ENCODE results near the gene NAV2. TPM values are rescaled to one million over a fixed set of nuclear protein-coding genes. Genes with fewer than 3 reads are reported as not detected.

The NAV2 gene
- total RNA-seq, 1 donor from 2014 or later, result 33.2 TPM

DNA sequence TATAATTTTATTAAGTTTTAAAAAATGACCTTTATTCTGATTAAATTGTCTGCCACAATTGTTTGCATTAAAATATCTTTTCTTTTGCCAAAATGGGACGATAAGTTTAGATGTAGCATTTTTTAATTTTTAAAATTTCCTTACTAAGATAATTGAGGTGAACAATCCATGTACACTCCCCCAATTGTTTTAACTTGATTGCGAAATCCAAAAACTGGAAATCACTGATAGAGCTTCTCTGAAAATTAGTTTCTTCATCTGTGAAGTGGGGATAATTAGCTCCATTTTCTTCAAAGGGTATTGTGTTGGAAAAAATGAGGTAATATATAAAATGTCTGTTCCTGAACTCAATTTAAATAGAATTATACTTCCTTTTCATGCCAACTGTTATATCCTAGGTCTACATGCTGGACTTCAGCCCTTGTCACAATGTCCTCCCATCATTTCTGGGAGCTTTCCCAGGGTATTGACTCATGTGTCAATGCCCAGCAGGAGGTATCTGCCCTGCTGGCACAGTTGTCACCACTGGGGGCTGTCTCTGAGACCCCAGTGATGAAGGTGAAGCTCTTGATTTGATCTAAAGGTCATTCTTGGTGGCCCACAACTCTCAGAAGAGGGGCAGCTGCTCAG is 28.7 kb upstream of the NAV2 start:
- intact Hi-C loops (cut with DNase I), result no loop called here
- ATAC-seq, result no peak

DNA sequence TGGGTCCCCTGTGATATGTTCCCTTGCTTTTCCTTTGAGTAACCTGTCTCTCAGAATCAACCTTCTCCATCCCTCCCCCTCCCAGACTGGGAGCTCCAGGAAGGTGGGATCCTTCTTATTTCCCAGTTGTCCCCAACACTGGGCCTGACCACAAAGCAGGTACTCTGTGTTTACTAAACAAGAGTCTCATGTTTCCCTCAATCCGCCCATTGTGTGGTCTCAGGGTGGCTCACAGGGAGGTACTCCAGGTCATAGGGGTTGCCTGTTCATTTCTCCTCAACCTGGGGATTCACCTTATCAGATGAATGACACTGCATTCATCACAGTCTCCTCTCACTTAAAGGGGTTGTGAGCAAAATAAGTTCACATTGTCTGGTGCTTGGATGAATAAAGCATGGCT is 26.4 kb upstream of the NAV2 start:
- DNase-seq (ENCODE audit: low spot score), result no peak
- intact Hi-C loops (cut with DNase I), result no loop called here
- ATAC-seq, result no peak

More for the DNA sequence above, 28.7 kb upstream of the NAV2 start:
- DNase-seq (ENCODE audit: low spot score), result no peak

- intact Hi-C loops (cut with DNase I), result no loop called here
- DNase-seq (ENCODE audit: low spot score), result no peak
- ATAC-seq, result no peak
These were observed 25.2 kb upstream of the NAV2 start for GRCh38 chr11:19687392-19687791.

GRCh38 chr11:19689281-19690000 is 23.2 kb upstream of the NAV2 start:
- no peak for ATAC-seq
- intact Hi-C loops (cut with DNase I), result no loop called here
- DNase-seq (ENCODE audit: low spot score), result no peak

DNA sequence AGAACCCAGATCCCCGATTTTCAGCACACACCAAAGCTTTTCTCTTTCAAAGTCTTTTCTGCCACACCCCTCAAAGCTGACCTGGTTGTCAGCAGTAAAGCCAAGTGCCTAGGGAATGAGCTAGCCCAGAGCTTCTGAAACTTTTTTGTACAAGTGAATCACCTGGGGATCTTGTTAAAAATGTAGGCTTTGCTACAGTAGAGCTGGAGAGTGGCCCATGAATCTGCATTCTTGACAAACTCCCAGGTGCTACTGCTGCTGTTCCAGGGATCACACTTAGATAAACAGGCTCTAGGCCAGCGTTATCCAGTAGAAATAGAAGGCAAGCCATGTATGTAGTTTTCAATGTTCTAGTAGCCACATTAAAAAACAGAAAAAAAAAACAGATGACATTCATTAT is 21.8 kb upstream of the NAV2 start:
- intact Hi-C loops (cut with DNase I), result no loop called here
- DNase-seq (ENCODE audit: low spot score) (no peak), ATAC-seq (no peak)

- no peak for ATAC-seq
- intact Hi-C loops (cut with DNase I), result no loop called here
- no peak for DNase-seq (ENCODE audit: low spot score)
These were observed 20.7 kb upstream of the NAV2 start for GRCh38 chr11:19691815-19692500.

DNA sequence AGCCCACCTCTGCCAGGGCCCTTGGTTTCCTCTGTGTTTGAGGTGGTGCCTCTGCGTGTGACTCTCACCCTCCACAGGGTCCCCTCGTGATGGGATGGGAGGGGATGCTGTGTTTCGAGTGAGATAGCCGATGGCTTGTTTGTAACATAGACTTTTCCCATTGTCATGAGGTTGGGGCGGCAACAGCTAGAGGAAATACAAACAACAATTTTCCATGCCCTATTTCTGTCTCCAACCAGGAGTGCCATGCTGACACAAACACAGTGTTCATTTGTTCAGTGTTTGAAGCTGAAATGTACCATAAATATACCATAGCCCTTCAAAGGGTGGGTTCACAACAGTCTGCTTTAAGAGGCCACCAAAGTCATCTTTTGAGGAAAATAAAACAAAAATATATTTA is 19.5 kb upstream of the NAV2 start:
- no peak for ATAC-seq
- DNase-seq (ENCODE audit: low spot score), result no peak
- intact Hi-C loops (cut with DNase I), result no loop called here

DNA sequence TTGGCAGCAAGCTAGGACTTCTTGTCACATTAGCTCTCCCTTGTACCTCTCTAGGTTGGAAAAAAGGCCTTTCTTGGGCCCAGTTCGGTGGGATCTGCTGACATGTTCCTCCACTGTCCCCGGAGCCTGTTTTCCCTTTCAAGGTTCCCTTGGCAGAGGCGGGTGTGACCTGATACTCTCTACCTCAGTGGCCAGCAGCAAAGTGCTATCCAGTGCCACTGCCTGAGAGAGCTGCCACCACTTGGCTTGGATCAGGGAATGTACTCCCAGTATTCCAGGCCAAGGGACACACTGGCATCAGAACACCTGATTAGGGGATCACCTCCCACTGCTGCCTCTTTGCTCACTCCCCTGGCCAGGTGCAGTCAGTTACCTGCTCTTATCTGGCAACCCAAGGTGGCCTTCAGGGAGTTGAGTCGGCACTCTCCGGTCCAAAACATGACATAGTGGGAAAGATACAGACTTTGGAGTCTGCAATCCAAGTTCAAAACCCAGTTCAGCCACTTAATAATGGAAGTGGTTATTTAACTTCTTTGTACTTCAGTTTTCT is 17.8 kb upstream of the NAV2 start:
- ATAC-seq, result no peak
- DNase-seq (ENCODE audit: low spot score), result no peak
- intact Hi-C loops (cut with DNase I), result no loop called here

GRCh38 chr11:19696073-19696472 is 16.6 kb upstream of the NAV2 start:
- ATAC-seq, result no peak
- intact Hi-C loops (cut with DNase I), result no loop called here

DNA sequence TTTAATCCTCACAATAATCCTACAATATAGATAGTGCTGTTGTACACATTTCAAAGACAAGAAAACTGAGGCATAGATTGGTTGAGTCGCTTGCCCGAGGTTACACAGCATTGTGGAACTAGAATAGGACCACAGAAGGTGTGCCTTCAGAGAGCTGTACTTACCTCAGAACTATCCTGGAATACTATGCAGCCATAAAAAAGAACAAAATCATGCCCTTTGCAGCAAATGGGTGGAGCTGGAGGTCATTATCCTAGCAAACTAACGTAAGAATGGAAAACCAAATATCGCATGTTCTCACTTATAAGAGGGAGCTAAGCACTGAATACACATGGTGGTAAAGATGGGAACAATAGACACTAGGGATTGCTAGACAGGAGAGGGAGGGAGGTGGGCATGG is 15.7 kb upstream of the NAV2 start:
- DNase-seq (ENCODE audit: low spot score) (no peak), ATAC-seq (no peak)
- intact Hi-C loops (cut with DNase I), result no loop called here

More at GRCh38 chr11:19696073-19696472, 16.6 kb upstream of the NAV2 start:
- no peak for DNase-seq (ENCODE audit: low spot score)

GRCh38 chr11:19697721-19698121 is 14.9 kb upstream of the NAV2 start:
- DNase-seq (ENCODE audit: low spot score) (no peak), ATAC-seq (no peak)
- intact Hi-C loops (cut with DNase I), result no loop called here

- intact Hi-C loops (cut with DNase I), result no loop called here
- ATAC-seq, result peak; percentile 64
- no peak for DNase-seq (ENCODE audit: low spot score)
These were observed 13.9 kb upstream of the NAV2 start for GRCh38 chr11:19698493-19699292.

DNA sequence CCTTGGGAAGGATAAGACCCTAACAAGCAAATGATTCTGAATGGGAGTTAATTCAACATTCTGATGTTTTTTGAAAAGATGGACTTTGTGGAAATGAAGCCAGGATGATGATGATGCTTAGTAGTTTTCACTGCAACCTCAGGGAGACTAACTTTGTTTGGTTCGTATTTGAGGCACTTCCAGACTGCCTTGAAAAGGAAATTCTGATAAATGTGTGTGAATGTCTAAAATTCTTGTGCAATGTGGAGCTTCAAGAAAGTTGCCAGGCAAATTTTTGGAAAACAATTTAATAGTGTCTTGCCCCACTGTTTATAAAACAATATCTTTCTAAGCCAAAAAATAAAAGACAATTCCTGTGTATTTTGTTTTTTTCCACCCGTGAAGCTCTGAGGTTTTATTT is 11.2 kb upstream of the NAV2 start:
- intact Hi-C loops (cut with DNase I), result no loop called here
- ATAC-seq, result peak; percentile 78
- no peak for DNase-seq (ENCODE audit: low spot score)

DNA sequence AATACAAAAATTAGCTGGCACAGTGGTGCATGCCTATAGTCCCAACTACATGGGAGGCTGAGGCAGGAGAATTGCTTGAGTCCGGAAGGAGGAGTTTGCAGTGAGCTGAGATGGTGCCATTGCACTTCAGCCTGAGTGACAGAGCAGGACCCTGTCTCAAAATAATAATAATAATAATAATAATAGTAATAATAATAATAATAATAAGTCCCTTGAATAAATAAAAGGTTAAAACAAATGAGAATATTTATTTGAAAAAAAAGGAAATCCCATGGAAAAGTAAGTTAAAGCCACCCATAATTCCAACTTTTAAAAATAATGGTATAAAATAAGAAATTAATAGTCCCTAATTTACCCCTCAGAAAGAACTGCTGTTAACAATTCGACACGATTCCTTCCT is 10.0 kb upstream of the NAV2 start:
- DNase-seq (ENCODE audit: low spot score) (no peak), ATAC-seq (no peak)
- intact Hi-C loops (cut with DNase I), result no loop called here

- DNase-seq (ENCODE audit: low spot score), result no peak
- ATAC-seq, result no peak
- intact Hi-C loops (cut with DNase I), result no loop called here
These were observed 9.4 kb upstream of the NAV2 start for GRCh38 chr11:19703211-19703610.

- ATAC-seq (no peak), DNase-seq (ENCODE audit: low spot score) (no peak)
- intact Hi-C loops (cut with DNase I), result no loop called here
These were observed 8.4 kb upstream of the NAV2 start for GRCh38 chr11:19704213-19704612.

DNA sequence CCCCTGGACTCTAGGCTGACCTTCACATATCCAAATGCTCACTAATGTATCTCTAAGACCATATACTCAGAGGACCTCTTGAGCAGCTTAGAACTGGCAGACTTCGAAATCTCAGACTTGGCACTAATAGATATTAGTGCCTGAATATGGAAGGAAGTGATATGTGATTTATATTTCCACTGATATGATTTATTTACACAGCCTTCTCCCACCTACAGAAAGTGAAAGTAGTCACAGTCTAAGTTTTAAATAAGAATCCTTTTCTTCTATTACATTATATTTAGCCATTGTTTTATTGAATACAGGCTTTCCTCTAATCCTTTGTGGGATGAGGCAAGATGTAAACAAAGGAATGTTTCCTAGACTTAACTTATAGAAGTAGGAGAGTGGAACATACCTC is 6.7 kb upstream of the NAV2 start:
- intact Hi-C loops (cut with DNase I), result no loop called here
- DNase-seq (ENCODE audit: low spot score), result no peak
- ATAC-seq, result no peak

- peak; percentile 29 for ATAC-seq
- no peak for DNase-seq (ENCODE audit: low spot score)
- intact Hi-C loops (cut with DNase I), result no loop called here
These were observed 741 bp upstream of the NAV2 start for GRCh38 chr11:19711911-19712280.

- intact Hi-C loops (cut with DNase I), result no loop called here
- ATAC-seq (no peak), DNase-seq (ENCODE audit: low spot score) (no peak)
These were observed 772 bp downstream of the NAV2 start for GRCh38 chr11:19713196-19714021.
